ENCODE data around the gene TLCD1.

DNA sequence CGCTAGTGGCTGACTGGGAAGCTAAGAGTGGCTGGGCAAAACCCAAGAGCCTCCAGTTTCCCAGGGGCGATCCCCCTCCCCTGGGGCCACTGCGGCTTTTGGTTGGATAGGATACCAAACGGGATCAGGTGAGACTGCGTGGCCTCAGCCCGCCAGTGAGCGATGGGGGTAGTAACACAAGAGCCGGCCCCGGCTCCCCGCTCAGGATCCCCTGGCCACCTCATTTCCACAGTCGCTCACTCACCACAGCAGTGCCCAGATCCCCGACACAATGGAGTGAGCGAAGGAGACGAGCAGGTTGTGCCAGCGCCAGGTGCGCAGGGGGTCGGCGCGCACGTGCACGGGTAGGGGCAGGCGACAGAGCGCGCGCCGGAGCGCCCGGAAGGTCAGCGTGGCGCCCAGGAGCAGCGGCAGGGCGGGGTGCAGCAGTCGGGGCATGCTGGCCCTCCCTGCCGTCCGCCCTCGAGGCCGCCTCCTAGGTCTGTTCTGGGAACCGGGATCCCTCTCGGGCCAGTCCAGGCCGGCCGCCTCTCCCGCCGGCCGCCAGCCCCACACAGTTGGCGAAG, 290 bp downstream of the TLCD1 start:
- TF ChIP-seq, protein P1, sequence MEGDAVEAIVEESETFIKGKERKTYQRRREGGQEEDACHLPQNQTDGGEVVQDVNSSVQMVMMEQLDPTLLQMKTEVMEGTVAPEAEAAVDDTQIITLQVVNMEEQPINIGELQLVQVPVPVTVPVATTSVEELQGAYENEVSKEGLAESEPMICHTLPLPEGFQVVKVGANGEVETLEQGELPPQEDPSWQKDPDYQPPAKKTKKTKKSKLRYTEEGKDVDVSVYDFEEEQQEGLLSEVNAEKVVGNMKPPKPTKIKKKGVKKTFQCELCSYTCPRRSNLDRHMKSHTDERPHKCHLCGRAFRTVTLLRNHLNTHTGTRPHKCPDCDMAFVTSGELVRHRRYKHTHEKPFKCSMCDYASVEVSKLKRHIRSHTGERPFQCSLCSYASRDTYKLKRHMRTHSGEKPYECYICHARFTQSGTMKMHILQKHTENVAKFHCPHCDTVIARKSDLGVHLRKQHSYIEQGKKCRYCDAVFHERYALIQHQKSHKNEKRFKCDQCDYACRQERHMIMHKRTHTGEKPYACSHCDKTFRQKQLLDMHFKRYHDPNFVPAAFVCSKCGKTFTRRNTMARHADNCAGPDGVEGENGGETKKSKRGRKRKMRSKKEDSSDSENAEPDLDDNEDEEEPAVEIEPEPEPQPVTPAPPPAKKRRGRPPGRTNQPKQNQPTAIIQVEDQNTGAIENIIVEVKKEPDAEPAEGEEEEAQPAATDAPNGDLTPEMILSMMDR (conservative IDR thresholded peaks at IDR 0.05; ENCODE audit: low read depth, low read length), result no peak
- TF ChIP-seq EZH2 (IDR thresholded peaks at IDR 0.05; ENCODE audit: low read length, unreplicated experiment), result no peak
- TF ChIP-seq EZH2phosphoT487 (IDR thresholded peaks at IDR 0.05; ENCODE audit: borderline replicate concordance, low read length), result no peak; the same call in 1 of the 2 replicates

Measured in PC-3 (cell line).